Suprapubic skin (tissue), 4 donors: ENCODE measurements around the gene TBC1D14. TPM values are rescaled to one million over a fixed set of nuclear protein-coding genes. Genes with fewer than 3 reads are reported as not detected.

Source experiments
- DNase-seq, 2 donors: peaks; one replicate each; pipeline ENCODE4 v3.0.0-alpha.2; 2019; ENCODE audit warnings: low spot score in 2 of 2
- H3K27ac ChIP-seq: fragments of 200-600 bp; sonication (generic); one replicate; pipeline ENCODE4 v1.5.1; 2019
- H3K27me3 ChIP-seq: fragments of 200-600 bp; sonication (generic); one replicate; pipeline ENCODE4 v1.5.1; 2019
- H3K36me3 ChIP-seq: fragments of 200-600 bp; sonication (generic); one replicate; pipeline ENCODE4 v1.5.1; 2019
- H3K4me1 ChIP-seq: fragments of 200-600 bp; sonication (generic); one replicate; pipeline ENCODE4 v1.5.1; 2019
- H3K4me3 ChIP-seq: fragments of 200-600 bp; sonication (generic); one replicate; pipeline ENCODE4 v1.5.1; 2019; ENCODE audit warnings: mild to moderate bottlenecking
- H3K9me3 ChIP-seq: fragments of 200-600 bp; sonication (generic); one replicate; pipeline ENCODE4 v1.5.1; 2019
- EP300 ChIP-seq: sonication (generic); formaldehyde crosslinking; IDR thresholded peaks from one replicate; pipeline ENCODE4 v1.6.1; 2017; ENCODE audit warnings: antibody characterized with exemption
- POLR2A ChIP-seq, 2 donors: fragments of 450-650 bp; IDR thresholded peaks; one replicate each; pipeline ENCODE4 v1.6.1; 2017; ENCODE audit warnings: antibody characterized with exemption in 2 of 2, mild to moderate bottlenecking in 2 of 2, moderate library complexity in 2 of 2
- POLR2AphosphoS5 ChIP-seq, 3 donors: sonication (generic); formaldehyde crosslinking; IDR thresholded peaks; one replicate each; pipeline ENCODE4 v1.6.1; 2017; ENCODE audit warnings: antibody characterized with exemption in 3 of 3
- WGBS: methylation state at CpG from one replicate; pipeline ENCODE4 v1.1.5; 2018; 5-methylcytosine and 5-hydroxymethylcytosine counted together
- total RNA-seq, 4 donors: library from RNA; depleted of rRNA; stranded (reverse); fragments of >200 nt; gene quantifications; one replicate each; pipeline ENCODE4 v1.1.0, GENCODE V29; 2016
- TF ChIP-seq, protein P1 (sequence below), 2 donors: fragments of 200-600 bp in 1 of 2; fragments of 450-650 bp in 1 of 2; sonication (generic) in 1 of 2; IDR thresholded peaks; one replicate each; pipeline ENCODE4 v1.5.1; 2016 to 2019; ENCODE audit warnings: antibody characterized with exemption in 2 of 2, mild to moderate bottlenecking in 1 of 2, moderate library complexity in 1 of 2

TBC1D14 gene
- total RNA-seq, 4 donors from 2014 or later, result 55.0 to 111 (median 97.9) TPM

GRCh38 chr4:6894528-6895498, 14.8 kb upstream of the TBC1D14 start:
- TF ChIP-seq POLR2A (IDR thresholded peaks at IDR 0.05) (no peak), EP300 (no peak), POLR2AphosphoS5 (IDR thresholded peaks at IDR 0.05) (no peak)
- TF ChIP-seq, protein P1, sequence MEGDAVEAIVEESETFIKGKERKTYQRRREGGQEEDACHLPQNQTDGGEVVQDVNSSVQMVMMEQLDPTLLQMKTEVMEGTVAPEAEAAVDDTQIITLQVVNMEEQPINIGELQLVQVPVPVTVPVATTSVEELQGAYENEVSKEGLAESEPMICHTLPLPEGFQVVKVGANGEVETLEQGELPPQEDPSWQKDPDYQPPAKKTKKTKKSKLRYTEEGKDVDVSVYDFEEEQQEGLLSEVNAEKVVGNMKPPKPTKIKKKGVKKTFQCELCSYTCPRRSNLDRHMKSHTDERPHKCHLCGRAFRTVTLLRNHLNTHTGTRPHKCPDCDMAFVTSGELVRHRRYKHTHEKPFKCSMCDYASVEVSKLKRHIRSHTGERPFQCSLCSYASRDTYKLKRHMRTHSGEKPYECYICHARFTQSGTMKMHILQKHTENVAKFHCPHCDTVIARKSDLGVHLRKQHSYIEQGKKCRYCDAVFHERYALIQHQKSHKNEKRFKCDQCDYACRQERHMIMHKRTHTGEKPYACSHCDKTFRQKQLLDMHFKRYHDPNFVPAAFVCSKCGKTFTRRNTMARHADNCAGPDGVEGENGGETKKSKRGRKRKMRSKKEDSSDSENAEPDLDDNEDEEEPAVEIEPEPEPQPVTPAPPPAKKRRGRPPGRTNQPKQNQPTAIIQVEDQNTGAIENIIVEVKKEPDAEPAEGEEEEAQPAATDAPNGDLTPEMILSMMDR (IDR thresholded peaks at IDR 0.05), result no peak
- Histone ChIP-seq H3K27me3 (no peaks in the 10 kb centered on the region), H3K4me1 (peaks cover 16% of the 10 kb centered on the region), H3K36me3 (no peaks in the 10 kb centered on the region), H3K9me3 (no peaks in the 10 kb centered on the region), H3K4me3 (no peak overlapping the region), H3K27ac (no peak overlapping the region)
- DNase-seq, result no peak
- WGBS, result 89% methylated on average over 26 of the region's 29 CpGs

DNA sequence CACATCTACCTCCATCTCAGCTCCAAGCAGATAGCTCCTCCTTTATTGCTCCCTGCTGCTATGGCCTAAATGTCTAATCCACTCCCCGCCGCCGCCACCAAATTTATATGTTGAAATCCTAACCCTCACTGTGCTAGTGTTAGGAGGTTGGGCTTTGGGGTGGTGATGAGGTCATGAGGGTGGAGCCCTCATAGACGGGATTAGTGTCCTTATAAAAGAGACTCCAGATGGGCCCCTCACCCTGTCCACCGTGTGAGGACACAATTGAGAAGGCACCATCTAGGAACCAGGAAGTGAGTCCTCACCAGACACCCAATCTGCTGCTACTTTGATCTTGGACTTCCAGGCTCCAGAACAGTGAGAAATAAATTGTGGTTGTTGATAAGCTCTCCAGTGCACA, 13.6 kb upstream of the TBC1D14 start:
- Histone ChIP-seq H3K9me3 (no peaks in the 10 kb centered on the region), H3K27ac (no peak overlapping the region), H3K36me3 (no peaks in the 10 kb centered on the region), H3K4me1 (peaks cover 16% of the 10 kb centered on the region), H3K4me3 (no peak overlapping the region), H3K27me3 (no peaks in the 10 kb centered on the region)
- TF ChIP-seq POLR2AphosphoS5 (IDR thresholded peaks at IDR 0.05) (no peak), EP300 (no peak), POLR2A (IDR thresholded peaks at IDR 0.05) (no peak)
- TF ChIP-seq, protein P1 (IDR thresholded peaks at IDR 0.05), result no peak
- DNase-seq, result no peak
- 100% methylated on average over 1 of the region's 5 CpGs for WGBS

- no peak for TF ChIP-seq POLR2AphosphoS5 (IDR thresholded peaks at IDR 0.05)
- no peak for TF ChIP-seq EP300
- TF ChIP-seq, protein P1 (IDR thresholded peaks at IDR 0.05), result no peak
- TF ChIP-seq POLR2A (IDR thresholded peaks at IDR 0.05), result no peak
- no peaks in the 10 kb centered on the region for H3K4me1 ChIP-seq
- no peaks in the 10 kb centered on the region for H3K36me3 ChIP-seq
- H3K27me3 ChIP-seq, result no peaks in the 10 kb centered on the region
- WGBS, result 69% methylated on average over 3 of the region's 3 CpGs
- H3K4me3 ChIP-seq, result no peak overlapping the region
- no peaks in the 10 kb centered on the region for H3K9me3 ChIP-seq
- no peak overlapping the region for H3K27ac ChIP-seq
- peak in 1 of 2 donors; percentile 8 for DNase-seq
Measured at GRCh38 chr4:6898763-6899162, 10.9 kb upstream of the TBC1D14 start.

- WGBS, result 87% methylated on average over 10 of the region's 10 CpGs
- Histone ChIP-seq H3K9me3 (no peaks in the 10 kb centered on the region), H3K27me3 (no peaks in the 10 kb centered on the region), H3K4me3 (no peak overlapping the region), H3K36me3 (no peaks in the 10 kb centered on the region), H3K4me1 (no peaks in the 10 kb centered on the region), H3K27ac (no peak overlapping the region)
- TF ChIP-seq POLR2AphosphoS5 (IDR thresholded peaks at IDR 0.05) (no peak), POLR2A (IDR thresholded peaks at IDR 0.05) (no peak), EP300 (no peak)
- TF ChIP-seq, protein P1 (IDR thresholded peaks at IDR 0.05), result no peak
- DNase-seq, result peak in 1 of 2 donors; percentile 49
Measured at GRCh38 chr4:6900181-6900812, 9.3 kb upstream of the TBC1D14 start.

DNA sequence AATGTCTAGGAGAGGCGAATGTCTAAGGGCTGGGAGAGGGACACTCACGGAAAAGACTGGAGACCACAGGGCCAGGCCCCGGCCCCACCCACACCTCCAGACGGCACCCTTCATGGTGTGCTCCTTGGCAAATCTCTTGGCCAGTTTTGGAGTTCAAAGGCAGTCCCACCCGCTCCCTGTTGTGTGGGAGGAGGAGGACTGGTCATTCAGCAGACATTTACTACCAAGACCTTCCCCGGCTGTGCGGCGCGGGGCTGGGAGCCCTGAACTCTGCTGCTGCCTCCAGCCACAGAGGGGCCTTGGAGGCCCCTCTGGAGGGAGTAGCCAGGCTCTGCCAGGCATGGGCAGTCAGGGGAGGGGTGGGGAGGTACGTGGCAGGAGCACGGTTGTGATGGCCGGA, 8.7 kb upstream of the TBC1D14 start:
- TF ChIP-seq, protein P1 (IDR thresholded peaks at IDR 0.05), result no peak
- TF ChIP-seq POLR2A (IDR thresholded peaks at IDR 0.05) (no peak), EP300 (no peak), POLR2AphosphoS5 (IDR thresholded peaks at IDR 0.05) (no peak)
- H3K36me3 ChIP-seq, result no peaks in the 10 kb centered on the region
- WGBS, result 78% methylated on average over 12 of the region's 12 CpGs
- H3K27ac ChIP-seq, result no peak overlapping the region
- no peaks in the 10 kb centered on the region for H3K9me3 ChIP-seq
- H3K4me3 ChIP-seq, result no peak overlapping the region
- H3K4me1 ChIP-seq, result peaks cover 2% of the 10 kb centered on the region
- H3K27me3 ChIP-seq, result no peaks in the 10 kb centered on the region
- DNase-seq, result peak in 1 of 2 donors; percentile 55
